ENCODE measurements around the gene DOK3. TPM values are rescaled to one million over a fixed set of nuclear protein-coding genes. Genes with fewer than 3 reads are reported as not detected.
A peak's percentile ranks its signal among the peaks of the same experiment; 100 is the strongest.
"Not testable (repeated sequence)": the region's sequence is repeated elsewhere in the genome, so short reads cannot be mapped to it uniquely, and the experiment has no call there.

The DOK3 gene
- total RNA-seq, 1 donor from 2014 or later = 1.1 TPM

DNA sequence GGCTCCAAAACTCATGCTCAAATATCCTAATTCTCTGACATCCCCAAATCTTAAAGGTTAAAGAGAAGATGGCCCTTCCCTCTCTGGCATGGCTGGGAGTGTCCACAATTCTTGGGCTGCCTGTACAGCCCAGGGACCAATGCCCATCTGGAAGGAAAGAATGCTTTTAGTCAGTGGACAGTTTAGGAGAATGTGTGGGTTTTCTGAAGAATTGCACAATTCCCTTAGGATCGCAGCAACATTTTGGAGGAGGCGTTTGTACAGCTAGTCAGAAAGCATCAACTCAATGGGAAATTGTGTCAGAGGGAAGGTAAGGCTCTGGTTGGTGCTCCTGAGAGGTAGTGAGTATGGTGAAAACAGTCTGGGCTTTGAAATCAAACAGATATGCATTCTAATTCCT, 29.8 kb upstream of the DOK3 start:
- H3K27me3 ChIP-seq (ENCODE audit: control insufficient read depth, insufficient read depth, low read length) = no peaks in the 10 kb centered on the region
- no peak overlapping the region for H3K4me3 ChIP-seq (ENCODE audit: low read depth, low read length)
- TF ChIP-seq, protein P1, sequence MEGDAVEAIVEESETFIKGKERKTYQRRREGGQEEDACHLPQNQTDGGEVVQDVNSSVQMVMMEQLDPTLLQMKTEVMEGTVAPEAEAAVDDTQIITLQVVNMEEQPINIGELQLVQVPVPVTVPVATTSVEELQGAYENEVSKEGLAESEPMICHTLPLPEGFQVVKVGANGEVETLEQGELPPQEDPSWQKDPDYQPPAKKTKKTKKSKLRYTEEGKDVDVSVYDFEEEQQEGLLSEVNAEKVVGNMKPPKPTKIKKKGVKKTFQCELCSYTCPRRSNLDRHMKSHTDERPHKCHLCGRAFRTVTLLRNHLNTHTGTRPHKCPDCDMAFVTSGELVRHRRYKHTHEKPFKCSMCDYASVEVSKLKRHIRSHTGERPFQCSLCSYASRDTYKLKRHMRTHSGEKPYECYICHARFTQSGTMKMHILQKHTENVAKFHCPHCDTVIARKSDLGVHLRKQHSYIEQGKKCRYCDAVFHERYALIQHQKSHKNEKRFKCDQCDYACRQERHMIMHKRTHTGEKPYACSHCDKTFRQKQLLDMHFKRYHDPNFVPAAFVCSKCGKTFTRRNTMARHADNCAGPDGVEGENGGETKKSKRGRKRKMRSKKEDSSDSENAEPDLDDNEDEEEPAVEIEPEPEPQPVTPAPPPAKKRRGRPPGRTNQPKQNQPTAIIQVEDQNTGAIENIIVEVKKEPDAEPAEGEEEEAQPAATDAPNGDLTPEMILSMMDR (IDR thresholded peaks at IDR 0.05; ENCODE audit: insufficient read depth, low read length, poor library complexity, severe bottlenecking) = no peak
- no peaks in the 10 kb centered on the region for H3K36me3 ChIP-seq (ENCODE audit: control insufficient read depth, insufficient read depth, low read length)
- no peak for DNase-seq (ENCODE audit: low read depth)

DNA sequence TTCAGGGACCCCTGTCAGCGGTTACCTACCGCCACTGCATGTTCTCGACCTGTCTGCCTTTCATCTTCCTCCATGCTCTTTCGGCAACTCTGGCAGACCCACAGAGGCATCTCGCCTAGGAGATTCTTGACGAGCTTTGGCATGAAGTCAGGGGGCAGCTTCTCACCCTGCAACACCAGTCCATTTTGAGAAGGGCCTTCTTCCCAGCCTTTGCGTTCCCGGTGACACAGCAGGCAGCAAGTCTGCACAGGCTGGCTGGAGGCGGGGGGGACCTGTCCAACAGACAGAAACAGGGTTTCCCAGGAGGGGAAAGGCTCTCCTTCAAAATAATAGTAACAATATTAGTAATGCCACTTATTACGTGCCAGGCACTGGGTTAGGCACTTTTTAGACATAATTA, 29.2 kb upstream of the DOK3 start:
- Histone ChIP-seq H3K36me3 (ENCODE audit: control insufficient read depth, insufficient read depth, low read length) (no peaks in the 10 kb centered on the region), H3K4me3 (ENCODE audit: low read depth, low read length) (no peak overlapping the region), H3K27me3 (ENCODE audit: control insufficient read depth, insufficient read depth, low read length) (no peaks in the 10 kb centered on the region)
- TF ChIP-seq, protein P1 (IDR thresholded peaks at IDR 0.05; ENCODE audit: insufficient read depth, low read length, poor library complexity, severe bottlenecking) = no peak
- no peak for DNase-seq (ENCODE audit: low read depth)

DNA sequence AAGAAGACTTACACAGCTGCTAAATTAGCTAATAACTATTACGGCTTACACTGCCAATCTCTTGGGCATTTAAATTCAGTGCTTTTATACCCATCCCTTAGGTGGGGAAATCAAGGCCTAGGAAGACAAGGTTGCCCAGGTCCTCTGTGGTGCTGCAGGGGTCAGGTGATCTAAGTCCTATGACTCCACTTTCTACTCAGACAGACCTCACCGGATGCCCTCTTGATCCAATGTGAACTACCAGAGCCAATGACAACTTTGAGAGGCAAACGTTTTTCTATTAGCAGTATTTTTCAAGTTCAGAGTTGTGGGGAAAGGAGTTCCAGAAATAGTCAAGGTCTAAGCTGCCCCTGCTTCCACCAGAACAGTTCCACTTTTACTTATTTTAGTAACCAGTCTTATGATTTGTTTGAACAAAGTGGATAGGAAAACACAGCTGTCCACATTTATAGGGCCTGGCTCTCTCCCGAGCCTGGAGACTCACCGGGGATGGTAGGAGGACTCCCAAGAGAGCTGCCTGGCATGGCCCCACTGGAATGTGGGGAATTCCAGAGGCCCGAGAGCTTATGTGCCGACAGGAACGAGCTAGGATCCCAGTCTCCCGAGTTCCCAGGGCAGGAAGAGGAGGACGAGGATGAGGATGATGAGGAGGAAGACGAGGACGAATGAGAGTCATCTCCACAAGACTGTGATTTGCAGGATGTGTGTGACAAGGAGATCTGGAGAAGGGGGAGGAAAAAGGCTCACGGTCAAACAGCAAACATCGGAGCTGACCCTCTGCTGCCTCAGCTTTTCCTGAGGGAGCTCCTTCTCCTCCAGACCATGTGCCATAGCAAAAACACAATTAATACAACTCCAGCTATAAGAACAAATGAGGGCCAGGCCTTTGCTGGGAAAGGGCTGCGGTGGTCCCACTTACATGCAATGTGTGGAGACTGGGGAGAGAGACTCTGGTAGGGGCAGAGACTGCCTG, 28.0 kb upstream of the DOK3 start:
- DNase-seq (ENCODE audit: low read depth) = peak; percentile 57
- H3K36me3 ChIP-seq (ENCODE audit: control insufficient read depth, insufficient read depth, low read length) = no peaks in the 10 kb centered on the region
- TF ChIP-seq, protein P1 (IDR thresholded peaks at IDR 0.05; ENCODE audit: insufficient read depth, low read length, poor library complexity, severe bottlenecking) = no peak
- no peaks in the 10 kb centered on the region for H3K27me3 ChIP-seq (ENCODE audit: control insufficient read depth, insufficient read depth, low read length)
- H3K4me3 ChIP-seq (ENCODE audit: low read depth, low read length) = no peak overlapping the region

DNA sequence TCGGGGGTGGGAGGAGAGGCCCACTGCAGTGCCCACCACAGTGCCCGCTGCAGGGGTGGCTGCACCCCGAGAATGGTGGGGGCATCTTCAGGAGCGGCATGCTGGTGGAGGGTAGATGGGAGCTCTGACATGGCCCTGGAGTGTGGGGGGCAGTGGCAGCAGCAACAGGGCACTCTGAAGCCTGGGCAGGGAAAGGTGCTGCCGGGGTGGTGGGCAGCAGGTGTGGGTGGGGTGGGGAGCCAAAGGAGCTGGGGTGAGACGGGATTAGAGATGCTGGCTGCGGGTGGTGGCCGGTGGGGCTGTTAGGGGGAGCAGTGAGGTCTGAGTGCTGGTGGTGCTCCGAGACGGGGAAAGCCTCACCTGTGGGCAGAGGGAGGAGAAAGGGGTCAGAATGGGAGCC, 26.8 kb upstream of the DOK3 start:
- no peak for DNase-seq (ENCODE audit: low read depth)
- H3K4me3 ChIP-seq (ENCODE audit: low read depth, low read length) = no peak overlapping the region
- H3K36me3 ChIP-seq (ENCODE audit: control insufficient read depth, insufficient read depth, low read length) = peaks cover 1% of the 10 kb centered on the region
- no peaks in the 10 kb centered on the region for H3K27me3 ChIP-seq (ENCODE audit: control insufficient read depth, insufficient read depth, low read length)
- TF ChIP-seq, protein P1 (IDR thresholded peaks at IDR 0.05; ENCODE audit: insufficient read depth, low read length, poor library complexity, severe bottlenecking) = no peak

DNA sequence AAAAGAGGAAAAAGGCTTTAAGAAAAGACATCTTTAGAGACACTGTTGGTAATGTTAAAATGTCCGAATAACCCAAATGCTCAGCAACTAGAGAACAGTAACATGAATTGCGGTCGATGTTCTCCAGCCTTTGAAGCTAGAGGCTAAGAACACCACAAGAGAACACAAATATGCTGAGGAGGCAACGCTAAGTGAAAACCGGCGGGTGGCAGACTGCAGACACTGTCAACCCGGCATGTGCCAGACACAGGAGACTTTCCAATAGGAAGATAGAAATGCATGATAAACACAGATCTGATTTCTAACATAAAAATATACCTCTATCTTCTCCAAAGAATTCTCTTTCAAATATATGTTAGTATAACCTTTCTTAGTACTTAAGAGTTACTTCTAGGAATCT, 25.5 kb upstream of the DOK3 start:
- no peak for DNase-seq (ENCODE audit: low read depth)
- TF ChIP-seq, protein P1 (IDR thresholded peaks at IDR 0.05; ENCODE audit: insufficient read depth, low read length, poor library complexity, severe bottlenecking) = no peak
- H3K27me3 ChIP-seq (ENCODE audit: control insufficient read depth, insufficient read depth, low read length) = no peaks in the 10 kb centered on the region
- no peak overlapping the region for H3K4me3 ChIP-seq (ENCODE audit: low read depth, low read length)
- H3K36me3 ChIP-seq (ENCODE audit: control insufficient read depth, insufficient read depth, low read length) = peaks cover 5% of the 10 kb centered on the region

DNA sequence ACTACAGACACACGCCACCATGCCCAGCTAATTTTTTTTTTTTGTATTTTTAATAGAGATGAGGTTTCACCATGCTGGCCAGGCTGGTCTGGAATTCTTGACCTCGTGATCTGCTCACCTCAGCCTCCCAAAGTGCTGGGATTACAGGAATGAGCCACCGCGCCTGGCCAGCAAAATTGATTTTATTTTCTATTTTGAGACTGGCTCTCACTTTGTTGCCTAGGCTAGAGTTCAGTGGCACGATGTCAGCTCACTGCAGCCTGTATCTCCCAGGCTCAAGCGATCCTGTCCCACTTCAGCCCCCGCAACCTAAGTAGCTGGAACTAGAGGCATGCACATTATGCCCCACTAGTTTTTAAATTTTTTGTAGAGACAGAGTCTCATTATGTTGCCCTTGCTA, 24.8 kb upstream of the DOK3 start:
- H3K4me3 ChIP-seq (ENCODE audit: low read depth, low read length); H3K27me3 ChIP-seq (ENCODE audit: control insufficient read depth, insufficient read depth, low read length); H3K36me3 ChIP-seq (ENCODE audit: control insufficient read depth, insufficient read depth, low read length); DNase-seq (ENCODE audit: low read depth): not testable (repeated sequence)
